ENCODE results near the gene SNX11. TPM values are rescaled to one million over a fixed set of nuclear protein-coding genes. Genes with fewer than 3 reads are reported as not detected.

The SNX11 gene
- total RNA-seq, 1 donor from 2014 or later: 22.6 TPM

DNA sequence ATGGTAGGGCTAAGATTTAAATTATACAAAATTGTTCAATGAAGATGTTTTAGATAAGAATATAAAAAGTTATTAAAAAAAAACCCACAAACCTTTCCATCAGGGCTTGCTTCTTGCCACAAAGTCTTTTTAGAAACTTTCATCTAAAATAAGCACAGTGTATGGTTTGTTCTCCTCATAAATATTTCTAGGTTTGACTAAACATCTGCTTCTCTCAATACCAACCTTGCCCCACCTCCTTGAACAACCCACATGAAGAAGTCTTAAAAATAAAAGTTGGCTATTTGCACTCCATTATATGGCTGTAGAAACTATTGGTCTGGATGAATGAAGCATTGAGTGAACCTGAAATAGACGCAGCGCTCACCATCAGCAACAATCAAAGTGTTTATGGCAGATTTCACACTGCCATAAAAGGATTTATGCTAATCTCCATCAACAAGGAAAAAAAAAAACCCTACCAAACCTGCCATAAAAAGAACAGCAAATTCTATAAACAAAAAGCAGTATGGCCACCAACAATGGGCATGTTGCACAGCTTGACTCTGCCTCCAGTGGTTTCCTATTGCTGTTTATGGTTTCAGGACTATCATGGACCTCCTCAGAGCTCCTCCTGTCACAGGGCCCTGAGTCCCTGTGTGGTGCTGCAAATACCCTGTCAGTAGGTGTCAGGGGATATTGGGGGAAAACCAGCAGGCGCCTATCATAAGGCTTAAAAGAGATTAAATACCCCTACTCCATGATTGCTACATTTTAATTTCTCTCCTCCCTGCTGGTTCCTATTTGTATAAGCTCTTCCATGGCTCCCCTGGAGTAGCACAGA lies 37.6 kb downstream of the SNX11 start:
- TF ChIP-seq, protein P1, sequence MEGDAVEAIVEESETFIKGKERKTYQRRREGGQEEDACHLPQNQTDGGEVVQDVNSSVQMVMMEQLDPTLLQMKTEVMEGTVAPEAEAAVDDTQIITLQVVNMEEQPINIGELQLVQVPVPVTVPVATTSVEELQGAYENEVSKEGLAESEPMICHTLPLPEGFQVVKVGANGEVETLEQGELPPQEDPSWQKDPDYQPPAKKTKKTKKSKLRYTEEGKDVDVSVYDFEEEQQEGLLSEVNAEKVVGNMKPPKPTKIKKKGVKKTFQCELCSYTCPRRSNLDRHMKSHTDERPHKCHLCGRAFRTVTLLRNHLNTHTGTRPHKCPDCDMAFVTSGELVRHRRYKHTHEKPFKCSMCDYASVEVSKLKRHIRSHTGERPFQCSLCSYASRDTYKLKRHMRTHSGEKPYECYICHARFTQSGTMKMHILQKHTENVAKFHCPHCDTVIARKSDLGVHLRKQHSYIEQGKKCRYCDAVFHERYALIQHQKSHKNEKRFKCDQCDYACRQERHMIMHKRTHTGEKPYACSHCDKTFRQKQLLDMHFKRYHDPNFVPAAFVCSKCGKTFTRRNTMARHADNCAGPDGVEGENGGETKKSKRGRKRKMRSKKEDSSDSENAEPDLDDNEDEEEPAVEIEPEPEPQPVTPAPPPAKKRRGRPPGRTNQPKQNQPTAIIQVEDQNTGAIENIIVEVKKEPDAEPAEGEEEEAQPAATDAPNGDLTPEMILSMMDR (conservative IDR thresholded peaks at IDR 0.05): no peak
- Mint-ChIP-seq H3K27ac (ENCODE audit: unreplicated experiment) (no peak overlapping the region), H3K4me3 (no peak overlapping the region), H3K9me3 (no peaks in the 10 kb centered on the region), H3K36me3 (ENCODE audit: low read depth) (no peaks in the 10 kb centered on the region), H3K4me1 (peaks cover 3% of the 10 kb centered on the region), H3K27me3 (ENCODE audit: low read depth) (peaks cover 88% of the 10 kb centered on the region)
- DNase-seq (ENCODE audit: low read depth, low spot score): no peak

- H3K27ac Mint-ChIP-seq (ENCODE audit: unreplicated experiment): no peak overlapping the region
Observed at GRCh38 chr17:48148029-48148770, 40.6 kb downstream of the SNX11 start.

DNA sequence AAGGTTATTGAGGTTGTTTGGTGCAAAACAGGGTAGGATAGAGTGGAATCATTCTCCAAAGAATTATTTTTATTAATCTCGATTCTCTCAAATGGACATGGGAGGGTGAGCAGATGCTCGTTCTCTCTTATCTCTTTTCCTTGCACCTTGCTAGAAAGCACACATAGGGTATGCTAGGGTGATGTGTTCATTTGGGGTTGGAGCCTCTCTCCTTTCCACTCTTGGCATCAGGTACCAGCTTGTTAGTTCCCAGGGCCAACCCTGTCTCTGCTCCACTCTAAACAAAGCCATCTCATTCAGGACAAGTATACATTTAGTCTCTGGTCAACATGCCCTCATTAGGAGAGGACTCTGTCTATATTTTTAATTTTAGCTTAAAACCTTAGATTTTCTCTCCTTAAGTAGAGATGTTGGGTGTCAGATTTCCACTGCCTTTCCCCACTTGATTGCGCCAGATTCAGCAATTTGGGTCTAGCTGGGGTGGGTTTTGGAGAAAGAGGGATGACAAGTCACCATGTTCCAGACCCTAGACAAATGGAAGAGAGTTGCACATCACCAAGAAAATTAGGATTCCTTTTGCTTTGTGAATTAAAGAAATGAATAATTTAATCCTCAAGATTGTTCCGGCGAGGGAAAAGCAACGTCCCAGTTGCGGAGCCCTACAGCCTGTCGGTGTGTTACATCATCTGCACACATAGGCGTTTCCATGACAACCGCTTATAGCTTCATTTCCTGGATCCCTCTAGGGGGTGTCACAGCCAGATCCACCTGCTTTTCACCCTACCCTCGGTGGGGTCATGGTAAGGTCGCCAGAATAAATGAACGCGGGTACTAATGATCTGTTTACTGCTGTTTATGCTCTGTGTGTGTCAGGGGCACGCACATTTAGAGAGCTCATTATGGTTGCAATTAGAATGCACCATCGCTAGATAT lies 41.6 kb downstream of the SNX11 start:
- Mint-ChIP-seq H3K27ac (ENCODE audit: unreplicated experiment) (no peak overlapping the region), H3K36me3 (ENCODE audit: low read depth) (no peaks in the 10 kb centered on the region), H3K4me1 (peaks cover 8% of the 10 kb centered on the region), H3K4me3 (no peak overlapping the region), H3K27me3 (ENCODE audit: low read depth) (peaks cover 90% of the 10 kb centered on the region), H3K9me3 (no peaks in the 10 kb centered on the region)
- TF ChIP-seq, protein P1 (conservative IDR thresholded peaks at IDR 0.05): no peak
- no peak for DNase-seq (ENCODE audit: low read depth, low spot score)

More at GRCh38 chr17:48148029-48148770, 40.6 kb downstream of the SNX11 start:
- Mint-ChIP-seq H3K36me3 (ENCODE audit: low read depth) (no peaks in the 10 kb centered on the region), H3K27me3 (ENCODE audit: low read depth) (peaks cover 91% of the 10 kb centered on the region), H3K4me1 (peaks cover 8% of the 10 kb centered on the region), H3K4me3 (no peak overlapping the region), H3K9me3 (no peaks in the 10 kb centered on the region)
- no peak for DNase-seq (ENCODE audit: low read depth, low spot score)
- TF ChIP-seq, protein P1 (conservative IDR thresholded peaks at IDR 0.05): no peak

DNA sequence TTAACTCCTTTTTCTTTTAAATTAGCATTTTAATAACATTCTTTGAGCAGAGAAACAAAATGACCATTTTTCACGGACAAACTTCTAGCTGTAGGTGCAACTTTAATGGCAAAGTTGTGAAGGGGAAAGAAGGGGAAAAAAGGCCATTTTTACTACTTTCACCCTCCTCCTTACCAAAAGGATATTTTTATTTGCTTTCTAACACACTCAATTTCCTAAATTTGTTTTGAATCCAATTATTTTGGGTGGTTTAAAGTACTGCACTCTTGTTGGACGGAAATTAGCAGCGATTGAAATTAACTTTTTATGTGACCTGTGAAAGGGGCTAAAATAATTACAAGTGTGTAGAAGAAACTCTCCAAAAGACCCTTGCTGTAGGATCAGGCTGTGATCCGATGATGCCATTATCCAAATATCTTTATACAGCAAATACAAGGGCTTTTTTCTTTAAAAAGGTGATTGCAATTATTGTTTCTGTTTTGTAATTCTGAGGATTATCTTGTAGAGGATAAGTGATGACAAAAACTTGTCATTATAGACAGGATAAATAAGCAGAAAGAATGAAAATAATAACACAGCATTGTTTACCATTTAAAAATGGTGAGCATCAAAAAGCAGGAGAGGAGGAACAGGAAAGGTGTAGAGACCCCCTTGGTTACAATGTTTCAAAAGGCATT lies 42.4 kb downstream of the SNX11 start:
- no peaks in the 10 kb centered on the region for H3K36me3 Mint-ChIP-seq (ENCODE audit: low read depth)
- H3K4me3 Mint-ChIP-seq: no peak overlapping the region
- TF ChIP-seq, protein P1 (conservative IDR thresholded peaks at IDR 0.05): no peak
- peaks cover 86% of the 10 kb centered on the region for H3K27me3 Mint-ChIP-seq (ENCODE audit: low read depth)
- no peaks in the 10 kb centered on the region for H3K9me3 Mint-ChIP-seq
- no peak for DNase-seq (ENCODE audit: low read depth, low spot score)
- no peak overlapping the region for H3K27ac Mint-ChIP-seq (ENCODE audit: unreplicated experiment)
- peaks cover 8% of the 10 kb centered on the region for H3K4me1 Mint-ChIP-seq

Measured in neural crest cell (in vitro differentiated cells).